K562 (cell line): ENCODE measurements around the gene ZNF615. TPM values are rescaled to one million over a fixed set of nuclear protein-coding genes. Genes with fewer than 3 reads are reported as not detected.

ENCODE experiments used
- ATAC-seq: fragments of 200-7000 bp; cut with Tn5 transposase; 3 replicates; pipeline ENCODE4 v1.9.1; 2020; ENCODE audit warnings: moderate library complexity
- BruUV-seq: library from RNA; stranded (reverse); fragments of 400-500 nt; replicated peaks from 2 replicates; lab custom pipeline; 2021; lab: Mats Ljungman, UMichigan
- CTCF ChIA-PET: fragments of 300-600 bp; formaldehyde crosslinking; extraction: SDS; loops from one replicate; lab custom pipeline; 2021; ENCODE audit warnings: low intra/inter-chr PET ratio; lab: Yijun Ruan, JAX
- POLR2A ChIA-PET: fragments of 300-600, 350-650 bp; sonication (Branson Sonifier 250); formaldehyde crosslinking; extraction: SDS; loops from one replicate; lab custom pipeline; 2021; ENCODE audit warnings: antibody characterized with exemption, inconsistent platforms; lab: Yijun Ruan, JAX
- DNase-seq, 4 experiments: peaks; one replicate each; pipeline versions ENCODE4 v3.0.0 to v3.0.0-alpha.2; 2011 to 2018; ENCODE audit warnings: low spot score in 3 of 4, mixed read lengths in 3 of 4; ENCODE audit errors: extremely low read depth in 1 of 4
- FAIRE-seq: peaks from 2 replicates; lab custom pipeline; 2011; peaks lifted over from hg19 to GRCh38; lab: Jason Lieb, UNC
- H2AFZ ChIP-seq: 2 replicates; pipeline ENCODE4 v1.6.0; 2011; ENCODE audit warnings: low read depth, low read length, control low read depth, inconsistent platforms
- H3K27ac ChIP-seq: fragments of 200-600 bp; 3 replicates; pipeline ENCODE4 v1.8.0; 2011; ENCODE audit warnings: low read depth, mild to moderate bottlenecking, control low read depth, inconsistent platforms, low read length, moderate library complexity, mixed read lengths; ENCODE audit errors: extremely low read depth
- H3K27me3 ChIP-seq, 2 experiments: fragments of 300-600 bp in 1 of 2; 2 replicates in 1 of 2; 3 replicates in 1 of 2; pipeline versions ENCODE4 v1.6.0 to v1.8.0; 2011; ENCODE audit warnings: inconsistent platforms in 2 of 2, low read length in 2 of 2, mild to moderate bottlenecking in 1 of 2, mixed read lengths in 1 of 2, moderate library complexity in 1 of 2; ENCODE audit not compliant: control insufficient read depth in 2 of 2, insufficient read depth in 2 of 2
- H3K36me3 ChIP-seq: fragments of 300-600 bp; 3 replicates; pipeline ENCODE4 v1.8.0; 2011; ENCODE audit warnings: mild to moderate bottlenecking, low read length, inconsistent platforms; ENCODE audit not compliant: control insufficient read depth, insufficient read depth
- H3K4me1 ChIP-seq, 2 experiments: fragments of 200-600 bp in 1 of 2; replicated peaks in 1 of 2; 2 replicates in 1 of 2; 3 replicates in 1 of 2; pipeline versions ENCODE4 v1.5.1 to v1.8.0; 2011; ENCODE audit warnings: inconsistent platforms in 2 of 2, low read length in 2 of 2, mild to moderate bottlenecking in 1 of 2, mixed read lengths in 1 of 2, moderate library complexity in 1 of 2; ENCODE audit not compliant: control insufficient read depth in 2 of 2, insufficient read depth in 2 of 2
- H3K4me2 ChIP-seq: 2 replicates; pipeline ENCODE4 v1.6.1; 2011; ENCODE audit warnings: low read length, control low read depth, inconsistent platforms, mixed read lengths; ENCODE audit not compliant: insufficient read depth
- H3K4me3 ChIP-seq: fragments of 200-600 bp; sonication (generic), shearing (Covaris generic); 2 replicates; pipeline ENCODE4 v1.5.1; 2016; ENCODE audit warnings: control low read depth, inconsistent platforms
- H3K79me2 ChIP-seq: fragments of 200-600 bp; 3 replicates; pipeline ENCODE4 v1.8.0; 2011; ENCODE audit warnings: low read length, inconsistent platforms; ENCODE audit not compliant: control insufficient read depth, insufficient read depth
- H3K9ac ChIP-seq, 2 experiments: 2 replicates each; pipeline versions ENCODE4 v1.6.0 to v1.6.1; 2011; ENCODE audit warnings: low read depth in 2 of 2, low read length in 2 of 2, control low read depth in 1 of 2, inconsistent platforms in 1 of 2, mild to moderate bottlenecking in 1 of 2, mixed read lengths in 1 of 2; ENCODE audit not compliant: insufficient read depth in 1 of 2
- H3K9me1 ChIP-seq: one replicate; pipeline ENCODE4 v1.6.0; 2011; ENCODE audit warnings: inconsistent platforms, mild to moderate bottlenecking, low read length, moderate library complexity; ENCODE audit not compliant: control insufficient read depth, insufficient read depth
- H3K9me3 ChIP-seq: replicated peaks from 2 replicates; pipeline ENCODE4 v1.5.1; 2011; ENCODE audit warnings: low read depth, low read length, inconsistent platforms; ENCODE audit not compliant: control insufficient read depth, insufficient read depth
- H4K20me1 ChIP-seq: replicated peaks from 2 replicates; pipeline ENCODE4 v1.6.1; 2011; ENCODE audit warnings: low read length, inconsistent platforms, mixed read lengths; ENCODE audit not compliant: control insufficient read depth, insufficient read depth
- MEF2D ChIP-seq: conservative IDR thresholded peaks from 2 replicates; pipeline ENCODE4 v1.6.1; 2016; ENCODE audit warnings: low read depth, missing genetic modification characterization, missing compliant biosample characterization
- NFIX ChIP-seq: fragments of 250-450 bp; sonication (Bioruptor Pico); IDR thresholded peaks from 2 replicates; pipeline ENCODE4 v1.4.0; 2020; ENCODE audit warnings: low read depth, mild to moderate bottlenecking, moderate library complexity
- POLR2G ChIP-seq: fragments of 200-400 bp; formaldehyde crosslinking; IDR thresholded peaks from 2 replicates; pipeline ENCODE4 v1.6.1; 2017; ENCODE audit warnings: low read depth, mild to moderate bottlenecking, antibody characterized with exemption, low read length, moderate library complexity
- RBFOX2 ChIP-seq: fragments of 200-400 bp; formaldehyde crosslinking; IDR thresholded peaks from 2 replicates; pipeline ENCODE4 v1.6.1; 2017; ENCODE audit warnings: low read depth, mild to moderate bottlenecking, low read length, moderate library complexity
- TARDBP ChIP-seq: fragments of 450-650 bp; IDR thresholded peaks from 2 replicates; pipeline ENCODE4 v1.6.1; 2016
- THAP12 ChIP-seq: fragments of 250-450 bp; sonication (Bioruptor Pico); IDR thresholded peaks from 2 replicates; pipeline ENCODE4 v1.9.0; 2021; ENCODE audit warnings: mild to moderate bottlenecking, inconsistent platforms
- ZNF695 ChIP-seq: fragments of 450-650 bp; formaldehyde crosslinking; IDR thresholded peaks from 2 replicates; pipeline ENCODE4 v1.4.0; 2020; ENCODE audit warnings: mild to moderate bottlenecking, moderate library complexity
- ZNF75A ChIP-seq: fragments of 450-650 bp; formaldehyde crosslinking; IDR thresholded peaks from 2 replicates; pipeline ENCODE4 v1.4.0; 2020; ENCODE audit warnings: mild to moderate bottlenecking
- ZNF76 ChIP-seq: fragments of 250-450 bp; sonication (Bioruptor Pico); IDR thresholded peaks from 2 replicates; pipeline ENCODE4 v1.4.0; 2020; ENCODE audit warnings: mild to moderate bottlenecking, moderate library complexity, borderline replicate concordance
- WGBS: fragments of 100-300 bp; shearing (Covaris generic); methylation state at CpG from one replicate; pipeline ENCODE4 v1.1.6; 2016; ENCODE audit warnings: low coverage, mixed read lengths; ENCODE audit not compliant: insufficient coverage; ENCODE audit errors: missing lambda C conversion rate; 5-methylcytosine and 5-hydroxymethylcytosine counted together
- in situ Hi-C: fragments of 300-500 bp; cut with MboI; formaldehyde crosslinking; loops from 4 replicates; pipeline ENCODE4 v1.15.0; 2018; ENCODE audit warnings: inconsistent platforms, mixed read lengths
- intact Hi-C: fragments of 100-400 bp; cut with micrococcal nuclease; formaldehyde crosslinking; loops from 2 replicates; pipeline ENCODE4 v1.14.2; 2022
- polyA plus RNA-seq, 8 experiments: library from polyadenylated mRNA; depleted of rRNA in 4 of 8; stranded (reverse) in 5 of 8; unstranded in 3 of 8; fragments of >200 nt; fragmentation: Nextera tagmentation in 2 of 8; fragmentation: Illumina TruSeq in 1 of 8; extraction: Ambion mirVana in 2 of 8; extraction: Trizol in 1 of 8; gene quantifications; 2 replicates each; pipeline versions ENCODE4 v1.2.1 to v1.2.3, GENCODE V29; 2011 to 2014; ENCODE audit warnings: inconsistent platforms in 1 of 8, missing spikeins in 1 of 8
- total RNA-seq, 7 experiments: library from RNA; depleted of rRNA in 6 of 7; stranded (reverse); fragments of >200 nt in 6 of 7; fragmentation: Illumina TruSeq in 2 of 7; extraction: Trizol in 2 of 7; gene quantifications; 2 replicates each; pipeline versions ENCODE4 v1.2.1 to v1.2.3, GENCODE V29; 2011 to 2021; ENCODE audit warnings: low replicate concordance in 1 of 7

ZNF615 gene
- total and polyA plus RNA-seq, 9 of the 15 experiments (the other 6 are each of a cell fraction or from before 2014, with no cell fraction given): 1.2 to 4.4 (median 2.7) TPM

- Histone ChIP-seq H3K9ac (no peak overlapping the region), H2AFZ (no peak overlapping the region), H3K79me2 (peaks cover 14% of the 10 kb centered on the region), H3K36me3 (peaks cover 73% of the 10 kb centered on the region), H3K4me1 (peaks cover 0 to 2% of the 10 kb centered on the region in 2 experiments; a peak in 2 of 5 replicates), H3K9me3 (peaks cover 20% of the 10 kb centered on the region), H3K27me3 (no peaks in the 10 kb centered on the region), H3K9me1 (no peaks in the 10 kb centered on the region), H4K20me1 (no peaks in the 10 kb centered on the region), H3K4me3 (no peak overlapping the region), H3K4me2 (no peak overlapping the region), H3K27ac (no peak overlapping the region)
- intact Hi-C loops (no loop called here), in situ Hi-C loops (no loop called here)
- BruUV-seq: no TSS peak
- ChIA-PET CTCF (no interaction called here), POLR2A (no interaction called here)
- ATAC-seq: no peak
- FAIRE-seq: no peak
- no peak for DNase-seq
- TF ChIP-seq ZNF75A (CRISPR knock-in tag) (no peak), RBFOX2 (peak; percentile 41; the same call in 1 of the 2 replicates), MEF2D (tag) (no peak), POLR2G (0 out of 2 replicates have a peak, but pooled peaks have one; percentile 17), NFIX (CRISPR knock-in tag) (no peak), THAP12 (CRISPR knock-in tag) (no peak), ZNF76 (CRISPR knock-in tag) (no peak), TARDBP (no peak), ZNF695 (no peak)
- WGBS: 98% methylated on average over 15 of the region's 15 CpGs
These were observed 14.2 kb upstream of the ZNF615 start for GRCh38 chr19:52022193-52022592.
